ENCODE data around the gene JUND. TPM values are rescaled to one million over a fixed set of nuclear protein-coding genes. Genes with fewer than 3 reads are reported as not detected.

Gene JUND
- total and polyA plus RNA-seq, 2 of the 8 experiments (the other 6 are each of a cell fraction or from before 2014, with no cell fraction given), result 54.0 to 77.5 TPM

GRCh38 chr19:18233224-18233825 lies 48.1 kb downstream of the JUND start:
- Histone ChIP-seq H3K36me3 (ENCODE audit: control insufficient read depth in 2 of 4, insufficient read depth in 4 of 4, low read length in 3 of 4) (no peaks in the 10 kb centered on the region), H3K4me2 (ENCODE audit: insufficient read depth in 1 of 2, low read depth in 2 of 2, low read length in 2 of 2) (peak overlapping the region; percentile 91 to 96), H3K4ac (replicated peaks; ENCODE audit: insufficient read length, low read depth, low read length) (no peak overlapping the region), H3K79me2 (ENCODE audit: control insufficient read depth in 1 of 2, insufficient read depth in 2 of 2, low read length in 2 of 2) (no peaks in the 10 kb centered on the region), H2AK5ac (ENCODE audit: low read depth, low read length) (no peak overlapping the region), H3K79me1 (ENCODE audit: low read depth, low read length) (no peaks in the 10 kb centered on the region), H2BK20ac (ENCODE audit: low read length) (no peak overlapping the region), H2BK15ac (ENCODE audit: low read length) (no peak overlapping the region), H3K9me3 (ENCODE audit: insufficient read depth in 2 of 2, low read depth in 1 of 2, low read length in 1 of 2) (no peaks in the 10 kb centered on the region), H4K20me1 (replicated peaks in 1 of 2; ENCODE audit: control insufficient read depth in 1 of 2, insufficient read depth in 2 of 2, low read length in 2 of 2) (no peaks in the 10 kb centered on the region), H4K5ac (ENCODE audit: insufficient read length, low read depth, low read length) (no peak overlapping the region), H4K91ac (replicated peaks; ENCODE audit: insufficient read length, low read length) (no peak overlapping the region), H4K8ac (ENCODE audit: extremely low read depth, insufficient read depth, low read length) (no peak overlapping the region), H2BK5ac (ENCODE audit: low read depth, low read length) (no peak overlapping the region), H3K9ac (replicated peaks in 1 of 4; ENCODE audit: extremely low read depth in 1 of 4, low read depth in 3 of 4, low read length in 3 of 4) (no peak overlapping the region), H3K4me3 (ENCODE audit: extremely low read depth in 1 of 4, insufficient read depth in 2 of 4, low read depth in 3 of 4, low read length in 4 of 4) (peak overlapping the region; percentile 11 to 54 (median 32); a peak in 7 of 8 replicates), H3K14ac (ENCODE audit: insufficient read length) (no peak overlapping the region), H2BK12ac (ENCODE audit: low read depth, low read length) (no peak overlapping the region), H3K23me2 (ENCODE audit: low read depth, low read length) (peaks cover 7% of the 10 kb centered on the region), H3K23ac (ENCODE audit: insufficient read length) (no peak overlapping the region), H3K56ac (replicated peaks; ENCODE audit: insufficient read length, low read depth, low read length) (no peak overlapping the region), H3K4me1 (replicated peaks in 1 of 4; ENCODE audit: control insufficient read depth in 3 of 4, insufficient read depth in 4 of 4, low read length in 3 of 4) (peaks cover 6 to 20% (median 14%) of the 10 kb centered on the region in 4 experiments), H2AFZ (ENCODE audit: low read length) (no peak overlapping the region), H3K18ac (ENCODE audit: extremely low read depth, low read length) (no peak overlapping the region), H3K27ac (ENCODE audit: low read depth, low read length) (no peak overlapping the region), H3K27me3 (replicated peaks in 1 of 4; ENCODE audit: control insufficient read depth in 3 of 4, extremely low read depth in 1 of 4, insufficient read depth in 3 of 4, low read length in 3 of 4) (no peaks in the 10 kb centered on the region), H2BK120ac (replicated peaks; ENCODE audit: low read depth, low read length) (no peak overlapping the region)
- CTCF ChIA-PET (ENCODE audit: partially characterized antibody), result interaction anchor here (0.6 to 10.1 kb wide), 21 partner anchors 10 to 1881 kb away, joined by 3 to 140 read pairs (median 5); partner anchors contain the start of genes MPV17L2 and RAB3A
- POLR2A ChIA-PET (ENCODE audit: partially characterized antibody), result interaction anchor here (0.8 to 4.4 kb wide), 15 partner anchors 9 to 155 kb away, joined by 3 to 43 read pairs (median 5); partner anchors contain the start of genes JUND and RAB3A
- DNase-seq (ENCODE audit: low read depth in 1 of 2, low spot score in 2 of 2) (peak in 1 of 2 experiments; percentile 95), FAIRE-seq (no peak)
- 26% methylated on average over 32 of the region's 37 CpGs; no CpG with 5 or more reads in 1 of the 2 experiments for WGBS, 2 experiments (ENCODE audit: extremely low coverage in 1 of 2, insufficient coverage in 1 of 2, insufficient read length in 1 of 2, insufficient replicate concordance in 2 of 2, low coverage in 1 of 2, low lambda C conversion rate in 2 of 2, missing lambda C conversion rate in 1 of 2)
- no peak for TF ChIP-seq CBX5 (IDR thresholded peaks at IDR 0.05; ENCODE audit: low read depth, low read length)
- TF ChIP-seq SIN3A (conservative IDR thresholded peaks at IDR 0.05 in 1 of 2, IDR thresholded peaks at IDR 0.05 in 1 of 2; ENCODE audit: low read depth in 1 of 2, low read length in 2 of 2), result peak; percentile 99 to 100
- no peak for TF ChIP-seq SIX5 (IDR thresholded peaks at IDR 0.05; ENCODE audit: low read depth, low read length)
- no peak; the same call in 1 of the 2 replicates for TF ChIP-seq YY1 (IDR thresholded peaks at IDR 0.05; ENCODE audit: low read depth, low read length)
- no peak for TF ChIP-seq SRF (IDR thresholded peaks at IDR 0.05; ENCODE audit: low read depth, low read length)
- TF ChIP-seq EP300 (IDR thresholded peaks at IDR 0.05; ENCODE audit: borderline replicate concordance in 1 of 2, low read depth in 2 of 2, low read length in 2 of 2), result peak in 1 of 2 experiments; percentile 18; a peak in 1 of 3 replicates
- TF ChIP-seq E2F6 (IDR thresholded peaks at IDR 0.05), result no peak
- TF ChIP-seq TAF7 (optimal IDR thresholded peaks at IDR 0.05; ENCODE audit: borderline replicate concordance, low read depth, low read length), result no peak
- no peak for TF ChIP-seq ATF2 (IDR thresholded peaks at IDR 0.05; ENCODE audit: low read length)

All from H1 (cell line).